Tibial nerve (tissue), 4 donors: ENCODE results near the gene TWSG1. TPM values are rescaled to one million over a fixed set of nuclear protein-coding genes. Genes with fewer than 3 reads are reported as not detected.
"Not testable (repeated sequence)": the region's sequence is repeated elsewhere in the genome, so short reads cannot be mapped to it uniquely, and the experiment has no call there.

ENCODE experiments used
- DNase-seq, 2 donors: peaks; one replicate each; pipeline ENCODE4 v3.0.0-alpha.2; 2019; ENCODE audit warnings: low spot score in 2 of 2
- H3K27ac ChIP-seq, 4 donors: fragments of 200-600 bp; sonication (generic) in 3 of 4; one replicate each; pipeline ENCODE4 v1.5.1; 2017 to 2019; ENCODE audit warnings: mild to moderate bottlenecking in 1 of 4
- H3K27me3 ChIP-seq, 2 donors: fragments of 200-600 bp; sonication (generic) in 1 of 2; one replicate each; pipeline versions ENCODE4 v1.5.1 to v1.6.0; 2017 to 2019
- H3K36me3 ChIP-seq, 3 donors: fragments of 200-600 bp; sonication (generic); one replicate each; pipeline ENCODE4 v1.5.1; 2018 to 2019
- H3K4me1 ChIP-seq, 4 donors: fragments of 200-600 bp; sonication (generic) in 3 of 4; one replicate each; pipeline ENCODE4 v1.5.1; 2017 to 2019
- H3K4me3 ChIP-seq, 4 donors: fragments of 200-600 bp; sonication (generic) in 3 of 4; one replicate each; pipeline ENCODE4 v1.5.1; 2017 to 2019; ENCODE audit warnings: mild to moderate bottlenecking in 1 of 4, moderate library complexity in 1 of 4
- H3K9me3 ChIP-seq, 4 donors: fragments of 200-600 bp; sonication (generic) in 3 of 4; one replicate each; pipeline ENCODE4 v1.5.1; 2017 to 2019
- EP300 ChIP-seq, 2 donors: sonication (generic); formaldehyde crosslinking; IDR thresholded peaks; one replicate each; pipeline ENCODE4 v1.6.1; 2017; ENCODE audit warnings: antibody characterized with exemption in 2 of 2, mild to moderate bottlenecking in 1 of 2
- POLR2A ChIP-seq, 2 donors: fragments of 450-650 bp; IDR thresholded peaks; one replicate each; pipeline ENCODE4 v1.6.1; 2017; ENCODE audit warnings: antibody characterized with exemption in 2 of 2, mild to moderate bottlenecking in 2 of 2, moderate library complexity in 2 of 2
- WGBS, 2 donors: methylation state at CpG; one replicate each; pipeline ENCODE4 v1.1.5; 2018; 5-methylcytosine and 5-hydroxymethylcytosine counted together
- total RNA-seq, 4 donors: library from RNA; depleted of rRNA; stranded (reverse); fragments of >200 nt; gene quantifications; one replicate each; pipeline ENCODE4 v1.1.0, GENCODE V29; 2016
- TF ChIP-seq, protein P1 (sequence below), 5 experiments: fragments of 200-600 bp in 3 of 5; fragments of 450-650 bp in 2 of 5; sonication (generic) in 3 of 5; IDR thresholded peaks; one replicate each; pipeline ENCODE4 v1.5.1; 2016 to 2019; ENCODE audit warnings: antibody characterized with exemption in 5 of 5, mild to moderate bottlenecking in 3 of 5, moderate library complexity in 2 of 5

The TWSG1 gene
- total RNA-seq, 4 donors from 2014 or later, result 33.3 to 64.9 (median 56.9) TPM

DNA sequence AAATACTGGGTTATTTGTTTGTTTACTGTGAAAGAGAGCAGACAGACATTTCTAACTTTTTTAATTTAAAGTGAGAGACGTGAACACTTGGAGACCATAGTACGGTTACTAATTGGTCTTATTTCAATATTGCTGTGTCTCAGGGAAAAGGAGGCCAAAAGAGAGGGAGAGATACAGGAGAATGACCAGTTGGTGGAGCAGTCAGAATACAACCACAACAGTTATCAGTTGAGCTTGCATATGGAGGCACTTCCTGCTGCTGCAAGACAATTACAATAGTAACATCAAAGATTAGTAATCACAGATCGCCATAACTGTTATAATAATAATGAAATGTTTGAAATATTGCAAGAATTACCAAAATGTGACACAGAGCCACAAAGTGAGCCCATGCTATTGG, 58.2 kb downstream of the TWSG1 start:
- 93 to 99% methylated on average over 3 of the region's 3 CpGs for WGBS, 2 donors
- TF ChIP-seq POLR2A (IDR thresholded peaks at IDR 0.05), result no peak
- TF ChIP-seq EP300 (IDR thresholded peaks at IDR 0.05), result no peak
- TF ChIP-seq, protein P1, sequence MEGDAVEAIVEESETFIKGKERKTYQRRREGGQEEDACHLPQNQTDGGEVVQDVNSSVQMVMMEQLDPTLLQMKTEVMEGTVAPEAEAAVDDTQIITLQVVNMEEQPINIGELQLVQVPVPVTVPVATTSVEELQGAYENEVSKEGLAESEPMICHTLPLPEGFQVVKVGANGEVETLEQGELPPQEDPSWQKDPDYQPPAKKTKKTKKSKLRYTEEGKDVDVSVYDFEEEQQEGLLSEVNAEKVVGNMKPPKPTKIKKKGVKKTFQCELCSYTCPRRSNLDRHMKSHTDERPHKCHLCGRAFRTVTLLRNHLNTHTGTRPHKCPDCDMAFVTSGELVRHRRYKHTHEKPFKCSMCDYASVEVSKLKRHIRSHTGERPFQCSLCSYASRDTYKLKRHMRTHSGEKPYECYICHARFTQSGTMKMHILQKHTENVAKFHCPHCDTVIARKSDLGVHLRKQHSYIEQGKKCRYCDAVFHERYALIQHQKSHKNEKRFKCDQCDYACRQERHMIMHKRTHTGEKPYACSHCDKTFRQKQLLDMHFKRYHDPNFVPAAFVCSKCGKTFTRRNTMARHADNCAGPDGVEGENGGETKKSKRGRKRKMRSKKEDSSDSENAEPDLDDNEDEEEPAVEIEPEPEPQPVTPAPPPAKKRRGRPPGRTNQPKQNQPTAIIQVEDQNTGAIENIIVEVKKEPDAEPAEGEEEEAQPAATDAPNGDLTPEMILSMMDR (IDR thresholded peaks at IDR 0.05), result no peak
- no peaks in the 10 kb centered on the region for H3K27me3 ChIP-seq

DNA sequence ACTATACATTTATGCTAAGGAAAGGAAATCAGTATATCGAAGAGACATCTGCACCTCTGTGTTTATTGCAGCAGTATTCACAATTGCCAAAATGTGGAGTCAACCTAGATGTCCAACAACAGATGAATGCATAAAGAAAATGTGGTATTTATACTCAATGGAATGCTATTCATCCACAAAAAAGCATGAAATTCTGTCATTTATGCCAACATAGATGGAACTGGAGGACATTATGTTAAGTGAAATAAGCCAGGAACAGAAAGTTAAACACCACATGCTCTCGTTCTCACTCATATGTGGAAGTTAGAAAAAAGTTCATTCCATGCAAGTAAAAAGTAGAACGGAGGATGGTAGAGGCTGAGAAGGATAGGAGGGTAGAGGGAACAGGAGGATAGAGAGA, 59.5 kb downstream of the TWSG1 start:
- Histone ChIP-seq H3K4me1 (no peaks in the 10 kb centered on the region), H3K36me3 (peaks cover 0 to 52% (median 0%) of the 10 kb centered on the region in 3 donors), H3K4me3 (no peak overlapping the region), H3K27me3 (no peaks in the 10 kb centered on the region), H3K27ac (no peak overlapping the region), H3K9me3 (peaks cover 0 to 14% (median 2%) of the 10 kb centered on the region in 4 donors)
- WGBS, 2 donors, result 80 to 84% methylated on average over 3 of the region's 3 CpGs
- no peak for DNase-seq
- TF ChIP-seq EP300 (IDR thresholded peaks at IDR 0.05) (no peak), POLR2A (IDR thresholded peaks at IDR 0.05) (no peak)
- TF ChIP-seq, protein P1 (IDR thresholded peaks at IDR 0.05), result no peak

More for the DNA sequence above, 58.2 kb downstream of the TWSG1 start:
- Histone ChIP-seq H3K36me3 (peaks cover 0 to 57% (median 0%) of the 10 kb centered on the region in 3 donors), H3K4me1 (no peaks in the 10 kb centered on the region), H3K27ac (no peak overlapping the region), H3K9me3 (peaks cover 0 to 14% (median 2%) of the 10 kb centered on the region in 4 donors), H3K4me3 (no peak overlapping the region)
- no peak for DNase-seq

DNA sequence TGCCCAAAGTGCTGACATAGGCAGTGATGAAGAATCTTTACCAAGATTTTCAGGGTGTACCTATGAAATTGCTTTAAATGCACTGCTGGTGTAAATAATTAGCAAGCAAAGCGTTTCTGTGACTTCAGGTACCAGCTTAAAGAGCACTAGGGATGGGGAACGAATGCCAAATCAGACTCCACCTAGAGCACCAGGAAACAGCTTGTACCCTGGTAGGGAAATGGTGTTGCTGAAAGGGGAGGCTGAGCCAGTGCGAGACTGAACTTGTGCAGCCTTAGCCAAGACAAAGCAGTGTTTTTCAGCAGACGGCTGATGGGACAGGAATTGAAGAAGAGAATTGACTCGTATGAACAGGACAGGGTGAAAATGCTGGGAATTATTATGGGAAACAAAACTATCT, 65.6 kb downstream of the TWSG1 start:
- no peak for TF ChIP-seq POLR2A (IDR thresholded peaks at IDR 0.05)
- TF ChIP-seq, protein P1 (IDR thresholded peaks at IDR 0.05), result no peak
- TF ChIP-seq EP300 (IDR thresholded peaks at IDR 0.05), result no peak
- DNase-seq, result no peak
- H3K27ac ChIP-seq, result peak overlapping the region in 1 of 4 donors; percentile 11
- WGBS, 2 donors, result 54 to 59% methylated on average over 5 of the region's 5 CpGs
- H3K4me1 ChIP-seq, result peaks cover 0 to 12% (median 0%) of the 10 kb centered on the region in 4 donors
- no peaks in the 10 kb centered on the region for H3K27me3 ChIP-seq
- peaks cover 0 to 26% (median 0%) of the 10 kb centered on the region in 3 donors for H3K36me3 ChIP-seq
- no peaks in the 10 kb centered on the region for H3K9me3 ChIP-seq
- no peak overlapping the region for H3K4me3 ChIP-seq

DNA sequence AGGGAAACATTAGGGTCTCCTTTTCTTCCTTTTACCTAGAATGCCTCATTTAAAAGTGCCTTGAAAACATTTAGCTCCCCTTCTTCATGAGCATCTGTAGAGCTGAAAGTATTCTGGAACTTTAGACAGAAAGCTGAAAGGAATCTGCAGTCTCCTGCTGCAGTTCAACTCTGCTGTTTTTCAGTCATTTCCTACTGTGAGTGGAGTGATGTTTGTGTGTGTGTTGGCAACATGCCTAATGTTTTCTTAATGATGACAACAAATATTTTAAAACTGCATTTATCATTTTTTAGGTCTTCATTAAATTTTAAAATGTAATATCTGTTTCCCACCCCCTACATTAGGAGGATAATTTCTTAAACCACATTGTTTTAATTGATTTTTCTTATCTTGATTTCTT, 66.6 kb downstream of the TWSG1 start:
- Histone ChIP-seq H3K27me3 (no peaks in the 10 kb centered on the region), H3K36me3 (peaks cover 0 to 25% (median 0%) of the 10 kb centered on the region in 3 donors), H3K4me3 (no peak overlapping the region), H3K27ac (peak overlapping the region in 1 of 4 donors; percentile 9), H3K4me1 (peaks cover 0 to 12% (median 0%) of the 10 kb centered on the region in 4 donors), H3K9me3 (no peaks in the 10 kb centered on the region)
- DNase-seq, result no peak
- TF ChIP-seq POLR2A (IDR thresholded peaks at IDR 0.05) (no peak), EP300 (IDR thresholded peaks at IDR 0.05) (no peak)
- TF ChIP-seq, protein P1 (IDR thresholded peaks at IDR 0.05), result no peak

DNA sequence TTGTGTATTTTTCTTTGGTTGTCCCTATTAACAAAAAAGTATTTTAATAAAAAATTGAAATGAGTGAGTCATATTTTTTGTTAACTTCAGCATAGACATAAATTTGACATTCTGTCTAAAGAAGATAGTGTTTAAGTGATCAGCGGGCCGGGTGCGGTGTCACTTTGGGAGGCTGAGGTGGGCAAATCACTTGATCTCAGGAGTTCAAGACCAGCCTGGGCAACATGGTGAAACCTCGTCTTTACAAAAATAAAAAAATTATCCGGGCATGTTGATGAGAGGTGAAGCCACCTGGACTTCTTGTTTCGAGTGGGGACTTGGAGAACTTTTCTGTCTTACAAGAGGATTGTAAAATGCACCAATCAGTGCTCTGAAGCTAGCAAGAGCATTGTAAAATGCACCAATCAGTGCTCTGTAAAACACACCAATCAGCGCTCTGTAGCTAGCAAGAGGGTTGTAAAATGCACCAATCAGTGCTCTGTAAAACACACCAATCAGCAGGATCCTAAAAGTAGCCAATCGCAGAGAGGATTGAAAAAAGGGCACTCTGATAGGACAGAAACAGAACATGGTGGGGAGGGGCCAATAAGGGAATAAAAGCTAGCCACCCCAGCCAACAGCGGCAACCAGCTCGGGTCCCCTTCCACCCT, 67.9 kb downstream of the TWSG1 start:
- not testable (repeated sequence) for H3K27me3 ChIP-seq, H3K9me3 ChIP-seq, H3K27ac ChIP-seq, H3K4me3 ChIP-seq, DNase-seq
- Histone ChIP-seq H3K36me3 (peaks cover 0 to 14% (median 0%) of the 10 kb centered on the region in 3 donors), H3K4me1 (peaks cover 0 to 12% (median 0%) of the 10 kb centered on the region in 4 donors)
- WGBS, 2 donors, result 94 to 96% methylated on average over 10 of the region's 10 CpGs
